SK-N-SH treated with all-trans-retinoic acid at 6 μM for 48 hours (cell line): ENCODE data around the gene ISL1.
A peak's percentile ranks its signal among the peaks of the same experiment; 100 is the strongest.

Source experiments
- ATAC-seq: fragments of 200-7000 bp; cut with Tn5 transposase; 3 replicates; pipeline ENCODE4 v1.9.1; 2020; ENCODE audit warnings: mild to moderate bottlenecking, moderate library complexity
- ARNTL ChIP-seq: fragments of 450-650 bp; formaldehyde crosslinking; IDR thresholded peaks from 2 replicates; pipeline ENCODE4 v1.5.0; 2020; ENCODE audit warnings: low read depth, mild to moderate bottlenecking, moderate library complexity, borderline replicate concordance
- BACH2 ChIP-seq: fragments of 250-450 bp; sonication (Bioruptor Pico); IDR thresholded peaks from 2 replicates; pipeline ENCODE4 v1.9.0; 2021; ENCODE audit warnings: mild to moderate bottlenecking, borderline replicate concordance
- CREB5 ChIP-seq: fragments of 250-450 bp; sonication (Bioruptor Pico); IDR thresholded peaks from 2 replicates; pipeline ENCODE4 v1.5.1; 2020; ENCODE audit warnings: low read depth, mild to moderate bottlenecking, moderate library complexity
- CSDC2 ChIP-seq: fragments of 250-450 bp; sonication (Bioruptor Pico); IDR thresholded peaks from 2 replicates; pipeline ENCODE4 v1.5.0; 2020; ENCODE audit warnings: mild to moderate bottlenecking, moderate library complexity
- ESRRG ChIP-seq: fragments of 250-450 bp; sonication (Bioruptor Pico); IDR thresholded peaks from 2 replicates; pipeline ENCODE4 v1.6.1; 2021; ENCODE audit warnings: mild to moderate bottlenecking
- GLIS3 ChIP-seq: fragments of 250-450 bp; sonication (Bioruptor Pico); IDR thresholded peaks from 2 replicates; pipeline ENCODE4 v1.5.0; 2020; ENCODE audit warnings: mild to moderate bottlenecking, moderate library complexity
- ISL1 ChIP-seq: fragments of 250-450 bp; sonication (Bioruptor Pico); IDR thresholded peaks from 2 replicates; pipeline ENCODE4 v2.1.2; 2022; ENCODE audit warnings: mild to moderate bottlenecking, moderate library complexity
- OSR1 ChIP-seq: fragments of 250-450 bp; sonication (Bioruptor Pico); IDR thresholded peaks from 2 replicates; pipeline ENCODE4 v1.8.0; 2022; ENCODE audit warnings: moderate library complexity, mild to moderate bottlenecking, inconsistent platforms
- PATZ1 ChIP-seq: fragments of 250-450 bp; sonication (Bioruptor Pico); IDR thresholded peaks from 2 replicates; pipeline ENCODE4 v1.8.0; 2020; ENCODE audit warnings: mild to moderate bottlenecking, moderate library complexity, borderline replicate concordance
- POU6F1 ChIP-seq: fragments of 250-450 bp; sonication (Bioruptor Pico); IDR thresholded peaks from 2 replicates; pipeline ENCODE4 v1.8.0; 2021; ENCODE audit warnings: low read depth, mild to moderate bottlenecking, moderate library complexity, borderline replicate concordance
- RARB ChIP-seq: fragments of 250-450 bp; sonication (Bioruptor Pico); IDR thresholded peaks from 2 replicates; pipeline ENCODE4 v1.8.0; 2021; ENCODE audit warnings: mild to moderate bottlenecking, moderate library complexity
- TCF4 ChIP-seq: fragments of 250-450 bp; sonication (Bioruptor Pico); IDR thresholded peaks from 2 replicates; pipeline ENCODE4 v1.8.0; 2021; ENCODE audit warnings: mild to moderate bottlenecking, moderate library complexity, borderline replicate concordance
- TOX ChIP-seq: fragments of 250-450 bp; sonication (Bioruptor Pico); IDR thresholded peaks from 2 replicates; pipeline ENCODE4 v1.8.0; 2021; ENCODE audit warnings: mild to moderate bottlenecking, moderate library complexity, borderline replicate concordance
- TSHZ2 ChIP-seq: fragments of 250-450 bp; sonication (Bioruptor Pico); IDR thresholded peaks from 2 replicates; pipeline ENCODE4 v1.5.0; 2020; ENCODE audit warnings: mild to moderate bottlenecking, moderate library complexity
- ZC3H10 ChIP-seq: fragments of 250-450 bp; sonication (Bioruptor Pico); IDR thresholded peaks from 2 replicates; pipeline ENCODE4 v1.5.1; 2021; ENCODE audit warnings: mild to moderate bottlenecking, moderate library complexity
- ZFP3 ChIP-seq: fragments of 250-450 bp; sonication (Bioruptor Pico); IDR thresholded peaks from 2 replicates; pipeline ENCODE4 v1.5.0; 2020; ENCODE audit warnings: mild to moderate bottlenecking, moderate library complexity
- ZFP30 ChIP-seq: fragments of 450-650 bp; formaldehyde crosslinking; IDR thresholded peaks from 2 replicates; pipeline ENCODE4 v1.5.0; 2022; ENCODE audit warnings: mild to moderate bottlenecking, moderate library complexity
- ZNF70 ChIP-seq: fragments of 450-650 bp; formaldehyde crosslinking; IDR thresholded peaks from 2 replicates; pipeline ENCODE4 v1.5.0; 2020; ENCODE audit warnings: mild to moderate bottlenecking, moderate library complexity
- ZNF8 ChIP-seq: fragments of 450-650 bp; formaldehyde crosslinking; IDR thresholded peaks from 2 replicates; pipeline ENCODE4 v1.5.0; 2020; ENCODE audit warnings: mild to moderate bottlenecking, moderate library complexity

ISL1 gene

GRCh38 chr5:51414516-51414915 lies 31.3 kb downstream of the ISL1 start:
- TF ChIP-seq OSR1: no peak
- no peak for TF ChIP-seq ZNF8
- no peak for TF ChIP-seq CREB5 (CRISPR knock-in tag)
- no peak for TF ChIP-seq ZFP3 (CRISPR knock-in tag)
- no peak for TF ChIP-seq ARNTL
- no peak for TF ChIP-seq PATZ1
- no peak for TF ChIP-seq TSHZ2 (CRISPR knock-in tag)
- no peak for TF ChIP-seq CSDC2 (CRISPR knock-in tag)
- peak; percentile 32 for ATAC-seq

- peak; percentile 67 for ATAC-seq
- TF ChIP-seq ESRRG (CRISPR knock-in tag) (no peak), GLIS3 (CRISPR knock-in tag) (no peak), ARNTL (no peak), ZFP30 (CRISPR knock-in tag) (no peak), TSHZ2 (CRISPR knock-in tag) (no peak), ZC3H10 (CRISPR knock-in tag) (no peak), PATZ1 (no peak), CREB5 (CRISPR knock-in tag) (no peak), ZNF70 (CRISPR knock-in tag) (no peak), POU6F1 (CRISPR knock-in tag) (no peak), RARB (CRISPR knock-in tag) (no peak), TCF4 (CRISPR knock-in tag) (no peak), CSDC2 (CRISPR knock-in tag) (no peak), BACH2 (CRISPR knock-in tag) (no peak), ISL1 (CRISPR knock-in tag) (no peak), TOX (CRISPR knock-in tag) (no peak), ZFP3 (CRISPR knock-in tag) (no peak)
Measured at GRCh38 chr5:51416149-51416548, 32.9 kb downstream of the ISL1 start.
